GM23248 (cell line): ENCODE measurements around the gene ARHGAP19. TPM values are rescaled to one million over a fixed set of nuclear protein-coding genes. Genes with fewer than 3 reads are reported as not detected.

ENCODE experiments used
- DNase-seq: peaks from one replicate; pipeline ENCODE4 v3.0.0-alpha.2; 2015
- H2AFZ ChIP-seq: fragments of 200-600 bp; sonication (generic); 2 replicates; pipeline ENCODE4 v1.6.1; 2016; ENCODE audit warnings: antibody characterized with exemption
- H3F3A ChIP-seq: fragments of 200-600 bp; sonication (generic); 2 replicates; pipeline ENCODE4 v1.6.1; 2016; ENCODE audit warnings: mild to moderate bottlenecking, antibody characterized with exemption, mixed run types; ENCODE audit not compliant: insufficient read depth
- H3K27ac ChIP-seq: fragments of 200-600 bp; sonication (generic); 2 replicates; pipeline ENCODE4 v1.5.1; 2016; ENCODE audit warnings: mild to moderate bottlenecking
- H3K27me3 ChIP-seq: fragments of 200-600 bp; sonication (generic); replicated peaks from 2 replicates; pipeline ENCODE4 v1.6.1; 2016; ENCODE audit warnings: mild to moderate bottlenecking; ENCODE audit not compliant: insufficient read depth
- H3K36me3 ChIP-seq: fragments of 200-600 bp; sonication (generic); 2 replicates; pipeline ENCODE4 v1.6.1; 2016; ENCODE audit warnings: low read depth, mild to moderate bottlenecking
- H3K4me1 ChIP-seq: fragments of 200-600 bp; sonication (generic); 2 replicates; pipeline ENCODE4 v1.6.1; 2016; ENCODE audit warnings: mild to moderate bottlenecking; ENCODE audit not compliant: insufficient read depth
- H3K4me2 ChIP-seq: fragments of 200-600 bp; sonication (generic); one replicate; pipeline ENCODE4 v1.6.1; 2016; ENCODE audit warnings: mild to moderate bottlenecking; ENCODE audit not compliant: unreplicated experiment
- H3K4me3 ChIP-seq: fragments of 200-600 bp; sonication (generic); 2 replicates; pipeline ENCODE4 v1.5.1; 2016; ENCODE audit warnings: mild to moderate bottlenecking
- H3K79me2 ChIP-seq: fragments of 200-600 bp; sonication (generic); 2 replicates; pipeline ENCODE4 v1.6.1; 2016; ENCODE audit warnings: mild to moderate bottlenecking; ENCODE audit not compliant: insufficient read depth
- H3K9ac ChIP-seq: fragments of 200-600 bp; sonication (generic); 2 replicates; pipeline ENCODE4 v1.6.1; 2016; ENCODE audit warnings: mild to moderate bottlenecking
- H3K9me2 ChIP-seq: fragments of 200-600 bp; sonication (generic); 2 replicates; pipeline ENCODE4 v1.6.1; 2016; ENCODE audit warnings: mixed run types, mild to moderate bottlenecking, moderate library complexity; ENCODE audit not compliant: insufficient read depth
- H3K9me3 ChIP-seq: fragments of 200-600 bp; sonication (generic); one replicate; pipeline ENCODE4 v1.6.1; 2017; ENCODE audit warnings: low read depth
- H4K20me1 ChIP-seq: fragments of 200-600 bp; sonication (generic); 2 replicates; pipeline ENCODE4 v1.6.0; 2016; ENCODE audit not compliant: insufficient read depth
- EZH2 ChIP-seq: fragments of 200-600 bp; sonication (generic); IDR thresholded peaks from 2 replicates; pipeline ENCODE4 v1.6.1; 2018; ENCODE audit warnings: antibody characterized with exemption, mild to moderate bottlenecking; ENCODE audit not compliant: insufficient read depth, poor library complexity, severe bottlenecking
- EZH2phosphoT487 ChIP-seq: fragments of 200-600 bp; sonication (generic); IDR thresholded peaks from 2 replicates; pipeline ENCODE4 v1.6.1; 2018; ENCODE audit warnings: antibody characterized with exemption, moderate library complexity, mild to moderate bottlenecking, low read depth; ENCODE audit not compliant: insufficient read depth
- WGBS, 2 experiments: methylation state at CpG; one replicate each; pipeline ENCODE4 v1.1.6; 2015 to 2017; ENCODE audit warnings: low lambda C conversion rate in 2 of 2, low coverage in 1 of 2; ENCODE audit errors: missing lambda C conversion rate in 2 of 2; 5-methylcytosine and 5-hydroxymethylcytosine counted together
- in situ Hi-C: fragments of 300-500 bp; cut with MboI; formaldehyde crosslinking; loops from 2 replicates; pipeline ENCODE4 v1.15.0; 2020
- polyA plus RNA-seq: library from polyadenylated mRNA; unstranded; fragments of >200 nt; fragmentation: Nextera tagmentation; extraction: Ambion mirVana; gene quantifications from 2 replicates; pipeline ENCODE4 v1.2.1, GENCODE V29; 2016
- total RNA-seq: library from RNA; depleted of rRNA; stranded (reverse); fragments of >200 nt; shearing (Covaris generic); gene quantifications from 2 replicates; pipeline ENCODE4 v1.2.3, GENCODE V29; 2014; rRNA removed

ARHGAP19 gene, protein sequence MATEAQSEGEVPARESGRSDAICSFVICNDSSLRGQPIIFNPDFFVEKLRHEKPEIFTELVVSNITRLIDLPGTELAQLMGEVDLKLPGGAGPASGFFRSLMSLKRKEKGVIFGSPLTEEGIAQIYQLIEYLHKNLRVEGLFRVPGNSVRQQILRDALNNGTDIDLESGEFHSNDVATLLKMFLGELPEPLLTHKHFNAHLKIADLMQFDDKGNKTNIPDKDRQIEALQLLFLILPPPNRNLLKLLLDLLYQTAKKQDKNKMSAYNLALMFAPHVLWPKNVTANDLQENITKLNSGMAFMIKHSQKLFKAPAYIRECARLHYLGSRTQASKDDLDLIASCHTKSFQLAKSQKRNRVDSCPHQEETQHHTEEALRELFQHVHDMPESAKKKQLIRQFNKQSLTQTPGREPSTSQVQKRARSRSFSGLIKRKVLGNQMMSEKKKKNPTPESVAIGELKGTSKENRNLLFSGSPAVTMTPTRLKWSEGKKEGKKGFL
- 5.0 and 5.1 TPM in 2 replicates for total RNA-seq
- polyA plus RNA-seq, result 1.9 and 2.2 TPM in 2 replicates

DNA sequence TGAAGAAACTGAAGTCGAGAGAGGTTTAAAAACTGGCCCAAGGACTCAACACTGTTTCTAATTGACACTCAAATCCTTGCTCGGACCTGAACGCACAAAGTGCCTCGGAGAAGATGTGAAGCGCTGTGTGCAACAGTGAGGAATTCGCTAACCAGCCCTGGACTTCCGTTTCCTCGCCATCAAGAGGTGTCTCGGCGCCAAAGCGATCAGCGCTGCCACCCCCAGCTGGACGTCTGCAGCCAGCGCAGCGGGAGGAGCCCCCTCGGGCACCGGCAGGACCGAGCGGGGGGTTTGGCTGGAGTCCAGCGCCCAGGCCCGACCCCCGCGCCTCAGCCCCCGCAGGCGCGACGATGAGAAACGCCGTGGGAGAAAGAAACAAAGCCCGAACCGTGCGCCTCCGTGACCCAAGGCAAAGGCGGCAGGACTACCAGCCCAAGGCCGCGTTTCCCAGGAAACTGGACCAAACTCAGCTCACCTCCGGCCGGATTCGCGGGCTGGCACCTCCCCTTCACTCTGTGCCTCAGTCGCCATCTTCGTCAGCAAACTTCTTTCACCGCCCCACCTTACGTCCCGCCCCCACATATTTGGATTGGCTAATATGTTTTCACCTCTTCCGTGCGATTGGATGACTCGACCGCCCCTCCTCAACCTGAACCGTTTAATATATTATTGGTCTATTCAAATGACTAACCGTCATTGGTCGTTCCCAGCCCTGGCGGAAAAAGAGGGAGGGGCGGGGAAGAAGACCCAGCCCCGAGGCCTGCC, at the start of gene ARHGAP19:
Gene ARHGAP19 (minus strand): TSS at position 541 of the 765 bp plus-strand sequence. CDS start 10 bp downstream, at position 531.
- Histone ChIP-seq H3K9me2 (no peaks in the 10 kb centered on the region), H2AFZ (peak within 1 kb of the TSS; percentile 91), H3K4me2 (peak within 1 kb of the TSS; percentile 90), H3F3A (peaks cover 16% of the 10 kb centered on the region), H3K27ac (peak within 1 kb of the TSS; percentile 96), H3K36me3 (no peaks in the 10 kb centered on the region), H3K4me3 (peak within 1 kb of the TSS; percentile 85), H3K27me3 (no peaks in the 10 kb centered on the region), H3K9ac (peak within 1 kb of the TSS; percentile 91), H3K9me3 (no peaks in the 10 kb centered on the region), H3K79me2 (peaks cover 35% of the 10 kb centered on the region), H3K4me1 (peaks cover 8% of the 10 kb centered on the region), H4K20me1 (no peaks in the 10 kb centered on the region)
- in situ Hi-C loops, result no loop called here
- 0 to 1% methylated on average over 40 to 55 of the region's 55 CpGs for WGBS, 2 experiments
- TF ChIP-seq EZH2, result no peak
- DNase-seq, result peak; percentile 99

GRCh38 chr10:97341416-97341815, 49.0 kb upstream of the ARHGAP19 start:
- Histone ChIP-seq H3K27me3 (0 out of 2 replicates have a peak, but pooled peaks cover 8% of the 10 kb centered on the region), H3K36me3 (no peaks in the 10 kb centered on the region), H3K79me2 (no peaks in the 10 kb centered on the region), H3K9ac (no peak overlapping the region), H3K4me1 (0 out of 2 replicates have a peak, but pooled peaks cover 6% of the 10 kb centered on the region), H3K4me2 (no peak overlapping the region), H3F3A (peaks cover 8% of the 10 kb centered on the region; the same call in 1 of the 2 replicates), H3K9me2 (no peaks in the 10 kb centered on the region), H3K27ac (no peak overlapping the region), H3K9me3 (no peaks in the 10 kb centered on the region), H2AFZ (no peak overlapping the region), H3K4me3 (no peak overlapping the region), H4K20me1 (no peaks in the 10 kb centered on the region)
- WGBS, 2 experiments, result 44 to 55% methylated on average over 2 of the region's 2 CpGs
- no peak for DNase-seq
- in situ Hi-C loops, result no loop called here
- TF ChIP-seq EZH2phosphoT487 (no peak), EZH2 (no peak)

DNA sequence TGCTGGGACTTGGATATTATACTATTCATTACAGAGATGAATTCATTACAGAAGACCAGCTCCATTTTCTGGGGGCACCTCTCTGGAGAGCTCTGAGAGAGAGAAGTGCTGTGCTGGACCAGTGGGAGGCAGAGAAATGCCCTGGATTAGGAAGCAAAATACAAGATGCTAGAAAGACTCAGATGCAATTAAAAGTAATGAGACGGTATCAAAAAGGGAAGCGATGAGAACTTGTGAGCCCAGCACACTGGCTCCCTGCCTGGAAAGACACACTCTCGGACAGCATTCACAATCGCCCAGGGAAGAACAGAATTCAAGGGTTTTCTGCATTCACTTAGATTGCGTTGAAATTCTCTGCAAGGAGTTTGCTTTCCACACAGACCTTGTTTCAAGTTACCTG, 45.6 kb upstream of the ARHGAP19 start:
- no peak overlapping the region for H3K4me2 ChIP-seq
- H3F3A ChIP-seq, result peaks cover 17% of the 10 kb centered on the region
- H3K27me3 ChIP-seq, result 0 out of 2 replicates have a peak, but pooled peaks cover 8% of the 10 kb centered on the region
- in situ Hi-C loops, result no loop called here
- H3K4me3 ChIP-seq, result no peak overlapping the region
- 0 out of 2 replicates have a peak overlapping the region, but pooled peaks have one; percentile 20 for H2AFZ ChIP-seq
- no peaks in the 10 kb centered on the region for H3K9me3 ChIP-seq
- H3K36me3 ChIP-seq, result no peaks in the 10 kb centered on the region
- H3K79me2 ChIP-seq, result no peaks in the 10 kb centered on the region
- no peak overlapping the region for H3K27ac ChIP-seq
- H4K20me1 ChIP-seq, result no peaks in the 10 kb centered on the region
- WGBS, 2 experiments, result 11 to 13% methylated on average over 5 of the region's 5 CpGs
- DNase-seq, result no peak
- TF ChIP-seq EZH2phosphoT487 (no peak), EZH2 (no peak)
- H3K4me1 ChIP-seq, result 0 out of 2 replicates have a peak, but pooled peaks cover 6% of the 10 kb centered on the region
- H3K9ac ChIP-seq, result no peak overlapping the region
- no peaks in the 10 kb centered on the region for H3K9me2 ChIP-seq
